Caco-2 (cell line): ENCODE measurements around the gene ALK. TPM values are rescaled to one million over a fixed set of nuclear protein-coding genes. Genes with fewer than 3 reads are reported as not detected.

Experiments used
- BruUV-seq: library from RNA; stranded (reverse); fragments of 400-500 nt; replicated peaks from 2 replicates; lab custom pipeline; 2021; lab: Mats Ljungman, UMichigan
- CTCF ChIA-PET: fragments of 300-600 bp; sonication (Branson Sonifier 250); formaldehyde crosslinking; loops from one replicate; lab custom pipeline; 2022; ENCODE audit warnings: antibody characterized with exemption; lab: Charles Lee
- POLR2A ChIA-PET: fragments of 300-600 bp; sonication (Branson Sonifier 250); formaldehyde crosslinking; loops from one replicate; lab custom pipeline; 2022; ENCODE audit warnings: antibody characterized with exemption; lab: Charles Lee
- DNase-seq, 2 experiments: peaks; one replicate each; pipeline versions ENCODE4 v3.0.0 to v3.0.0-alpha.2; 2020 to 2022
- H3K27me3 ChIP-seq: replicated peaks from 2 replicates; pipeline ENCODE4 v1.6.0; 2011; ENCODE audit warnings: low read length; ENCODE audit not compliant: control insufficient read depth, insufficient read depth
- H3K36me3 ChIP-seq: 2 replicates; pipeline ENCODE4 v1.5.1; 2011; ENCODE audit warnings: low read length; ENCODE audit not compliant: control insufficient read depth, insufficient read depth
- H3K4me1 ChIP-seq: fragments of 250-450 bp; sonication (Bioruptor Pico); 2 replicates; pipeline ENCODE4 v1.5.1; 2020; ENCODE audit warnings: mild to moderate bottlenecking
- H3K4me3 ChIP-seq: 2 replicates; pipeline ENCODE4 v1.5.1; 2011; ENCODE audit warnings: low read depth, mild to moderate bottlenecking, control low read depth, low read length
- H3K9me3 ChIP-seq: fragments of 250-450 bp; sonication (Bioruptor Pico); 2 replicates; pipeline ENCODE4 v1.5.1; 2020; ENCODE audit warnings: mild to moderate bottlenecking, moderate library complexity
- H3K27ac Mint-ChIP-seq: one replicate; pipeline ENCODE4 v1.8.0; 2022; ENCODE audit warnings: mixed read lengths; ENCODE audit not compliant: unreplicated experiment
- H3K27me3 Mint-ChIP-seq: one replicate; pipeline ENCODE4 v1.8.0; 2022; ENCODE audit warnings: mixed read lengths; ENCODE audit not compliant: insufficient read depth, unreplicated experiment
- H3K36me3 Mint-ChIP-seq: one replicate; pipeline ENCODE4 v1.8.0; 2022; ENCODE audit warnings: mild to moderate bottlenecking, mixed read lengths; ENCODE audit not compliant: insufficient read depth, unreplicated experiment
- H3K4me1 Mint-ChIP-seq: one replicate; pipeline ENCODE4 v1.8.0; 2022; ENCODE audit warnings: low read depth, mixed read lengths; ENCODE audit not compliant: unreplicated experiment
- H3K4me3 Mint-ChIP-seq: one replicate; pipeline ENCODE4 v1.8.0; 2022; ENCODE audit warnings: mild to moderate bottlenecking, moderate library complexity, mixed read lengths; ENCODE audit not compliant: unreplicated experiment
- H3K9me3 Mint-ChIP-seq: one replicate; pipeline ENCODE4 v1.8.0; 2022; ENCODE audit warnings: mixed read lengths; ENCODE audit not compliant: unreplicated experiment
- CTCF ChIP-seq, 2 experiments: fragments of 200-600 bp in 1 of 2; IDR thresholded peaks; 1 replicate in 1 of 2; 2 replicates in 1 of 2; pipeline versions ENCODE4 v1.5.1 to v1.8.0; 2011 to 2022; ENCODE audit warnings: antibody characterized with exemption in 1 of 2, control low read depth in 1 of 2, inconsistent platforms in 1 of 2, low read depth in 1 of 2, low read length in 1 of 2, mild to moderate bottlenecking in 1 of 2, moderate library complexity in 1 of 2; ENCODE audit not compliant: insufficient read depth in 1 of 2, severe bottlenecking in 1 of 2, unreplicated experiment in 1 of 2
- intact Hi-C: fragments of 100-400 bp; cut with micrococcal nuclease; formaldehyde crosslinking; loops from one replicate; pipeline ENCODE4 v1.10.0; 2022; ENCODE audit not compliant: unreplicated experiment
- total RNA-seq: library from RNA; stranded (reverse); gene quantifications from 2 replicates; pipeline ENCODE4 v1.2.3, GENCODE V29; 2022

Gene ALK
- total RNA-seq, 1 experiment from 2014 or later, result 0.11 TPM

DNA sequence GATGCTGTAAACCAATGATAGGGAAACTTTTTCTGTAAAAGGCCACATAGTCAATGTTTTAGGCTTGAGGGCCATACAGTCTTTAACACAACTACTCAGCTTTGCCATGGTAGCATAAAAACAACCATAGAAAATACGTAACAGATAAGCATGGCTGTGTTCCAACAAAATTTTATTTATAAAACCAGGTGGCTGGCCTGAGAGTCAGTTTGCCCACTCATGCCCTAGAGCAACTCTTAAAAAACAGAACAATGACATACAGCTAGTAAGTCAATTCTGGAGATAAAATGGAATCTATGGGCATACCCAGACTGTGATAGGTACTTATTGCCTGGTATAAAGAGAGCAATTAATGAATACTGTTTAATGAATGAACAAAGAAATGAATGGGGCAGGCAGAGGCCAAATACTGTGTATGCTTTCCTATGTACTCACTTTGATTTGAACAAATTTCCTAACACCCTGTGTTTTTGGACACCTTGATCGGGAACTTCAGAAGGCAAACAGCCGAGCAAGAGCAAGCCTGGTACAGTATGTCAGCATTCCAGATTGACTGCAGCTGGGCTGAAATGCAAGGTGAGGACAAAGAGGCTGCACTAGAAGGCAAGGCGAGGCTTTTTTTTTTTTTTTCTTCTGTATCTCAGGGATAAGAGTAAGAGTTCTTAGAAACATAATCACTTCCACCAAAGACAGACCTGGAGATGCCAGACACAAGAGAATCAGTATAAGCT lies 490.8 kb downstream of the ALK start:
- Mint-ChIP-seq H3K27ac (no peak overlapping the region), H3K4me3 (no peak overlapping the region), H3K36me3 (no peaks in the 10 kb centered on the region), H3K4me1 (no peaks in the 10 kb centered on the region), H3K9me3 (no peaks in the 10 kb centered on the region), H3K27me3 (peaks cover 12% of the 10 kb centered on the region)
- DNase-seq, result no peak
- no peaks in the 10 kb centered on the region for H3K9me3 ChIP-seq
- no peaks in the 10 kb centered on the region for H3K4me1 ChIP-seq
- no TSS peak for BruUV-seq
- H3K36me3 ChIP-seq, result no peaks in the 10 kb centered on the region
- intact Hi-C loops, result no loop called here
- H3K4me3 ChIP-seq, result no peak overlapping the region
- no peaks in the 10 kb centered on the region for H3K27me3 ChIP-seq
- no peak for TF ChIP-seq CTCF (IDR thresholded peaks at IDR 0.05; ENCODE audit: insufficient read depth in 1 of 2, low read depth in 1 of 2, low read length in 1 of 2, severe bottlenecking in 1 of 2, unreplicated experiment in 1 of 2)
- POLR2A ChIA-PET, result no interaction called here
- CTCF ChIA-PET, result no interaction called here

DNA sequence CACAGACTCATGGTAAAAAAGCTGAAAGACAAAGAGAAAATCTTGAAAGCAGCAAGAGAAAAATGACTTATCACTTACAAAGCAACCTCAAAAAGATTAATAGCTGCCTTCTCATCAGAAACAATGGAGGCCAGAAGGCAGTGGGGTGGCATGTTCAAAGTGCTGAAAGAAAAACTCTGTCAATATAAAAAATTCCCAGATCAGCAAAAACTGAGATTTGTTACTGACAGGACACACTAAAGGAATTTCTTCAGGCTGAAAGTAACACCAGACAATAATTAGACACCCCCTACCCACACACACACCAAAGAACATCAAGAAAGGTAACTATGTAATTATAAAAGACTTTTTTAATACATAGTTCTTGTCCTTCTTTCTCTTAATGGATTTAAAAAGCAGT lies 495.0 kb downstream of the ALK start:
- Histone ChIP-seq H3K4me3 (no peak overlapping the region), H3K4me1 (no peaks in the 10 kb centered on the region), H3K27me3 (no peaks in the 10 kb centered on the region), H3K36me3 (no peaks in the 10 kb centered on the region), H3K9me3 (no peaks in the 10 kb centered on the region)
- no peak for DNase-seq
- Mint-ChIP-seq H3K9me3 (no peaks in the 10 kb centered on the region), H3K4me1 (no peaks in the 10 kb centered on the region), H3K36me3 (no peaks in the 10 kb centered on the region), H3K27ac (no peak overlapping the region), H3K4me3 (no peak overlapping the region), H3K27me3 (peaks cover 12% of the 10 kb centered on the region)
- ChIA-PET POLR2A (no interaction called here), CTCF (no interaction called here)
- no TSS peak for BruUV-seq
- intact Hi-C loops, result no loop called here
- TF ChIP-seq CTCF (IDR thresholded peaks at IDR 0.05; ENCODE audit: insufficient read depth in 1 of 2, low read depth in 1 of 2, low read length in 1 of 2, severe bottlenecking in 1 of 2, unreplicated experiment in 1 of 2), result no peak

GRCh38 chr2:29425866-29426265 lies 495.5 kb downstream of the ALK start:
- Mint-ChIP-seq H3K27ac (no peak overlapping the region), H3K36me3 (no peaks in the 10 kb centered on the region), H3K4me3 (no peak overlapping the region), H3K27me3 (peaks cover 12% of the 10 kb centered on the region), H3K9me3 (no peaks in the 10 kb centered on the region), H3K4me1 (no peaks in the 10 kb centered on the region)
- Histone ChIP-seq H3K4me1 (no peaks in the 10 kb centered on the region), H3K4me3 (no peak overlapping the region), H3K36me3 (no peaks in the 10 kb centered on the region), H3K27me3 (peaks cover 2% of the 10 kb centered on the region; the same call in 1 of the 2 replicates), H3K9me3 (no peaks in the 10 kb centered on the region)
- CTCF ChIA-PET, result no interaction called here
- no TSS peak for BruUV-seq
- DNase-seq, result no peak
- intact Hi-C loops, result no loop called here
- POLR2A ChIA-PET, result no interaction called here
- no peak for TF ChIP-seq CTCF (IDR thresholded peaks at IDR 0.05; ENCODE audit: insufficient read depth in 1 of 2, low read depth in 1 of 2, low read length in 1 of 2, severe bottlenecking in 1 of 2, unreplicated experiment in 1 of 2)
